Neural progenitor cell (in vitro differentiated cells): ENCODE data around the gene ZNF654.

Experiments used
- CTCF ChIP-seq: fragments of 200-600 bp; sonication (generic); IDR thresholded peaks from 2 replicates; pipeline ENCODE4 v1.5.1; 2017; ENCODE audit warnings: antibody characterized with exemption, mild to moderate bottlenecking
- EZH2 ChIP-seq: fragments of 200-600 bp; sonication (generic); IDR thresholded peaks from 2 replicates; pipeline ENCODE4 v1.6.1; 2017; ENCODE audit warnings: antibody characterized with exemption, mild to moderate bottlenecking, moderate library complexity
- EZH2phosphoT487 ChIP-seq: fragments of 200-600 bp; sonication (generic); IDR thresholded peaks from 2 replicates; pipeline ENCODE4 v1.6.1; 2017; ENCODE audit warnings: antibody characterized with exemption

- TF ChIP-seq EZH2, result no peak
- TF ChIP-seq CTCF, result no peak
- TF ChIP-seq EZH2phosphoT487, result no peak
Measured at GRCh38 chr3:88058581-88059379, at the start of gene ZNF654, which contains the start of gene CGGBP1.
